HG03432 (cell line): ENCODE measurements around the gene BEST3.
"Not testable (repeated sequence)": the region's sequence is repeated elsewhere in the genome, so short reads cannot be mapped to it uniquely, and the experiment has no call there.

Experiments used
- ATAC-seq: cut with Tn5 transposase; IDR thresholded peaks from one replicate; pipeline ENCODE4 v1.9.1; 2021; ENCODE audit warnings: mild to moderate bottlenecking, moderate library complexity; ENCODE audit not compliant: unreplicated experiment

BEST3 gene

GRCh38 chr12:69688471-69689427 is 10.4 kb downstream of the BEST3 start:
- peak; percentile 81 for ATAC-seq

GRCh38 chr12:69688021-69688420 is 11.1 kb downstream of the BEST3 start:
- ATAC-seq = no peak

- ATAC-seq = no peak
Measured at GRCh38 chr12:69687390-69687789, 11.7 kb downstream of the BEST3 start.

- no peak for ATAC-seq
Measured at GRCh38 chr12:69686731-69687130, 12.4 kb downstream of the BEST3 start.

- peak; percentile 76 for ATAC-seq
Measured at GRCh38 chr12:69685810-69686209, 13.3 kb downstream of the BEST3 start.

- no peak for ATAC-seq
Measured at GRCh38 chr12:69684466-69684865, 14.6 kb downstream of the BEST3 start.

GRCh38 chr12:69682110-69682755 is 16.9 kb downstream of the BEST3 start:
- ATAC-seq = no peak

- ATAC-seq = no peak
Measured at GRCh38 chr12:69679119-69679518, 20.0 kb downstream of the BEST3 start.

GRCh38 chr12:69676257-69677012 is 22.7 kb downstream of the BEST3 start:
- ATAC-seq = no peak

- no peak for ATAC-seq
Measured at GRCh38 chr12:69672195-69672594, 26.9 kb downstream of the BEST3 start.

- no peak for ATAC-seq
Measured at GRCh38 chr12:69671597-69671996, 27.5 kb downstream of the BEST3 start.

- no peak for ATAC-seq
Measured at GRCh38 chr12:69666798-69667197, 32.3 kb downstream of the BEST3 start.

GRCh38 chr12:69664930-69665377 is 34.1 kb downstream of the BEST3 start:
- not testable (repeated sequence) for ATAC-seq

- ATAC-seq = no peak
Measured at GRCh38 chr12:69663726-69664125, 35.4 kb downstream of the BEST3 start.

- no peak for ATAC-seq
Measured at GRCh38 chr12:69662764-69663163, 36.3 kb downstream of the BEST3 start.

- ATAC-seq = no peak
Measured at GRCh38 chr12:69661386-69661785, 37.7 kb downstream of the BEST3 start.

- no peak for ATAC-seq
Measured at GRCh38 chr12:69660164-69660863, 38.8 kb downstream of the BEST3 start.

GRCh38 chr12:69658203-69658602 is 40.9 kb downstream of the BEST3 start:
- no peak for ATAC-seq

- ATAC-seq = no peak
Measured at GRCh38 chr12:69657376-69658137, 41.5 kb downstream of the BEST3 start.
